Activated T-cell treated with anti-CD3 and anti-CD28 coated beads for 48 hours (primary cell): ENCODE data around the gene FBXL16.
"Not testable (repeated sequence)": the region's sequence is repeated elsewhere in the genome, so short reads cannot be mapped to it uniquely, and the experiment has no call there.

Experiments
- DNase-seq: peaks from one replicate; pipeline ENCODE4 v3.0.0-alpha.2; 2020; ENCODE audit warnings: low read depth

The FBXL16 gene

GRCh38 chr16:709566-710499 is 4.2 kb upstream of the FBXL16 start:
- DNase-seq = no peak

- no peak for DNase-seq
These were observed 3.4 kb upstream of the FBXL16 start for GRCh38 chr16:708959-709358.

- DNase-seq = no peak
These were observed 2.4 kb upstream of the FBXL16 start for GRCh38 chr16:708019-708418.

GRCh38 chr16:707062-707538 is 1.5 kb upstream of the FBXL16 start:
- no peak for DNase-seq

- DNase-seq = no peak
These were observed 824 bp upstream of the FBXL16 start for GRCh38 chr16:706189-707061.

- DNase-seq = no peak
These were observed 835 bp downstream of the FBXL16 start for GRCh38 chr16:704552-705380.

GRCh38 chr16:704047-704446 is 1.6 kb downstream of the FBXL16 start:
- no peak for DNase-seq

- DNase-seq = no peak
These were observed 2.2 kb downstream of the FBXL16 start for GRCh38 chr16:703406-703805.

- DNase-seq = no peak
These were observed 3.3 kb downstream of the FBXL16 start for GRCh38 chr16:702341-702740.

- no peak for DNase-seq
These were observed 4.7 kb downstream of the FBXL16 start for GRCh38 chr16:700684-701584.

- DNase-seq = no peak
These were observed 6.5 kb downstream of the FBXL16 start for GRCh38 chr16:698911-699671.

- peak; percentile 75 for DNase-seq
These were observed 10.1 kb downstream of the FBXL16 start for GRCh38 chr16:695355-696089.

- DNase-seq = no peak
These were observed 10.7 kb downstream of the FBXL16 start for GRCh38 chr16:694863-695354.

GRCh38 chr16:694187-694862 is 11.3 kb downstream of the FBXL16 start:
- DNase-seq = no peak

GRCh38 chr16:693766-694165 is 11.8 kb downstream of the FBXL16 start:
- DNase-seq = no peak

- no peak for DNase-seq
These were observed 12.2 kb downstream of the FBXL16 start for GRCh38 chr16:693364-693763.

GRCh38 chr16:692356-693108 is 13.1 kb downstream of the FBXL16 start:
- DNase-seq = no peak

GRCh38 chr16:691242-691641 is 14.4 kb downstream of the FBXL16 start:
- DNase-seq = not testable (repeated sequence)
